Hematopoietic multipotent progenitor cell treated with erythropoietin and hydrocortisone succinate and interleukin-3 and kit ligand, for 4 days (in vitro differentiated cells): ENCODE measurements around the gene AQP1.

Experiments used
- DNase-seq: peaks from one replicate; pipeline ENCODE4 v3.0.0-alpha.2; 2015

AQP1 gene

DNA sequence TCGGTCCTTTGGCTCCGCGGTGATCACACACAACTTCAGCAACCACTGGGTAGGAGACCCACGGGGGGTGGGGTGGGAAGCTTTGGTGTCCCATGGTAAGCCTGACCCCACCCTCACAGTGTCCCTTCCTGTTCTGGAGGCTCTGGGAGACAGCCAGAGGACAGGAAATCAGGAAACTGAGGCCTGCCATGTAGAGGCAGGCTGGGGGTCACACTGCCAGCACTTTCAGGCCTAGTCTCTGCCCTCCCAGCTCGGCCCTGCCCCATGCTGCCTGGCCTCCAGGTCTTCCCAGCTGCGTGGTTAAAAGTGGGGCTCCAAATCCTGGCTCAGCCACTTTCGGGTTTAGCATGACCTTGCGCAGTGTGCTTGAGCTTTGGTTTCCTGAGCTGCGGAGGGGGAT is 10.9 kb downstream of the AQP1 start:
- no peak for DNase-seq

DNA sequence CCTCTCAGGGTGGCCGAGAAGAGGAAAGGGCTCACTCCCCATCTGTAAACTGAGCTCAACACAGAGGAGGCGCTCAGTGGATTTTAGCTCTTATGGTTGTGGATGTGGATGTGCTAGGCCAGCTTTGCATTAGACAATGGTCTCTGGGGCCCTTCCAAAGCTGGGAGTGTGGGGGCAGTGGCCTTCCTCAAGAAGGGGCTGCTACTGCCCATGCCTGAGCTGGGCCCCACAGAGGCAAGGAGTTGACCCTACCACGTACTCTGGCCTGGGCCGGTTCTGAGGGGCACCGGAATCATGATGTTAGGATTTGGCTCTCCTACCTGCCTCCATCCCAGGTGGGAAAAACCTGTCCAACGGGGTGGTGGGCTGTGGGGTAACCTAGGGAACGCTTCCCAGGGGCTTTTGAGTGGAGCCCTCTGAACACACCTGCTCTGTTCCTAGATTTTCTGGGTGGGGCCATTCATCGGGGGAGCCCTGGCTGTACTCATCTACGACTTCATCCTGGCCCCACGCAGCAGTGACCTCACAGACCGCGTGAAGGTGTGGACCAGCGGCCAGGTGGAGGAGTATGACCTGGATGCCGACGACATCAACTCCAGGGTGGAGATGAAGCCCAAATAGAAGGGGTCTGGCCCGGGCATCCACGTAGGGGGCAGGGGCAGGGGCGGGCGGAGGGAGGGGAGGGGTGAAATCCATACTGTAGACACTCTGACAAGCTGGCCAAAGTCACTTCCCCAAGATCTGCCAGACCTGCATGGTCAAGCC is 11.5 kb downstream of the AQP1 start:
- DNase-seq, result no peak

DNA sequence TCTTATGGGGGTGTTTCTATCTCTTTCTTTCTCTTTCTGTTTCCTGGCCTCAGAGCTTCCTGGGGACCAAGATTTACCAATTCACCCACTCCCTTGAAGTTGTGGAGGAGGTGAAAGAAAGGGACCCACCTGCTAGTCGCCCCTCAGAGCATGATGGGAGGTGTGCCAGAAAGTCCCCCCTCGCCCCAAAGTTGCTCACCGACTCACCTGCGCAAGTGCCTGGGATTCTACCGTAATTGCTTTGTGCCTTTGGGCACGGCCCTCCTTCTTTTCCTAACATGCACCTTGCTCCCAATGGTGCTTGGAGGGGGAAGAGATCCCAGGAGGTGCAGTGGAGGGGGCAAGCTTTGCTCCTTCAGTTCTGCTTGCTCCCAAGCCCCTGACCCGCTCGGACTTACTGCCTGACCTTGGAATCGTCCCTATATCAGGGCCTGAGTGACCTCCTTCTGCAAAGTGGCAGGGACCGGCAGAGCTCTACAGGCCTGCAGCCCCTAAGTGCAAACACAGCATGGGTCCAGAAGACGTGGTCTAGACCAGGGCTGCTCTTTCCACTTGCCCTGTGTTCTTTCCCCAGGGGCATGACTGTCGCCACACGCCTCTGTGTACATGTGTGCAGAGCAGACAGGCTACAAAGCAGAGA is 12.2 kb downstream of the AQP1 start:
- DNase-seq, result no peak

DNA sequence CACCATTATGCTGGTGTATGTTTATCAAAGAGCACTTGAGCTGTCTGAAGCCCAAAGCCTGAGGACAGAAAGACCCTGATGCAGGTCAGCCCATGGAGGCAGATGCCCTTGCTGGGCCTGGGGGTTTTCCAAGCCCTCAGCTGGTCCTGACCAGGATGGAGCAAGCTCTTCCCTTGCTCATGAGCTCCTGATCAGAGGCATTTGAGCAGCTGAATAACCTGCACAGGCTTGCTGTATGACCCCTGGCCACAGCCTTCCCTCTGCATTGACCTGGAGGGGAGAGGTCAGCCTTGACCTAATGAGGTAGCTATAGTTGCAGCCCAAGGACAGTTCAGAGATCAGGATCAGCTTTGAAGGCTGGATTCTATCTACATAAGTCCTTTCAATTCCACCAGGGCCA is 13.0 kb downstream of the AQP1 start:
- DNase-seq, result no peak

DNA sequence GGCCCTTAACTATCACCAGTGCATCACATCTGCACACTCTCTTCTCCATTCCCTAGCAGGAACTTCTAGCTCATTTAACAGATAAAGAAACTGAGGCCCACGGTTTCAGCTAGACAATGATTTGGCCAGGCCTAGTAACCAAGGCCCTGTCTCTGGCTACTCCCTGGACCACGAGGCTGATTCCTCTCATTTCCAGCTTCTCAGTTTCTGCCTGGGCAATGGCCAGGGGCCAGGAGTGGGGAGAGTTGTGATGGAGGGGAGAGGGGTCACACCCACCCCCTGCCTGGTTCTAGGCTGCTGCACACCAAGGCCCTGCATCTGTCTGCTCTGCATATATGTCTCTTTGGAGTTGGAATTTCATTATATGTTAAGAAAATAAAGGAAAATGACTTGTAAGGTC is 13.5 kb downstream of the AQP1 start:
- DNase-seq, result no peak

DNA sequence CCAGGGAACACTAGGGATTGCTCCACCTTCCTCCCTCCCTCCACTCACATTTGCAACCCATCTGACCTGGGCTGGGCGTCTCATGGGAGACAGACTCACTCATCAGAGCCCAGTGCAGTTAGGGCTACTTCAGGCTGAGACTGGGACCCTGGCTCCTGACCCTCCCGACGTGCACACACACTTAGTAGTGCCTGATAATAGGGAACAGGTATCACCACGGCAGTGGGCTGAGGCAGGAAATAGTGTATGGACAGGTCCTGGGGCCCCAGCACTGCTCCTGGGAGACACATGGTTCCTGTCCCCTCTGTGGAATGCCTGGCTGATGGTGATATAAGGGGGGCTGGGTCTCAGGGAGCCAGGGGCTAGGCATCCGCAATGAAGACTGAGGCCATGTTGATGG is 14.3 kb downstream of the AQP1 start:
- no peak for DNase-seq

DNA sequence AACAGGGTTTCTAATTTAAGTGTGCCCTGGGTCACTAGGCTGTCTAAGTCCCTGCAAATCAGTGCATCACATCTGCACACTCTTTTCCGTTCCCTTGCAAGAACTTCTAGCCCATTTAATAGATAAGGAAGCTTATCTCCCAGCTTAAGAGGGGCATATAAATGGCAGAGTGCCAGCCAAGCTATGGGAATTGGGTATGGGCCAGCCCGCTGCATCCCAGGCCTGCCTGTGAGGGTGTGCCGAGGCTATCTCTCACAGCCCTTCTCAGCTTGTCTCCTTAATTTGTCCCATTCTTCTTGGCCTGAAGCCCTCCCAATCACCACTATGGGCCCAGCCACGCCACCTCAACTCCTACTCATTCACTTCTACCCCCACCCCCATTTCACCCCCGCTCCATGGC is 14.7 kb downstream of the AQP1 start:
- DNase-seq, result peak; percentile 87

DNA sequence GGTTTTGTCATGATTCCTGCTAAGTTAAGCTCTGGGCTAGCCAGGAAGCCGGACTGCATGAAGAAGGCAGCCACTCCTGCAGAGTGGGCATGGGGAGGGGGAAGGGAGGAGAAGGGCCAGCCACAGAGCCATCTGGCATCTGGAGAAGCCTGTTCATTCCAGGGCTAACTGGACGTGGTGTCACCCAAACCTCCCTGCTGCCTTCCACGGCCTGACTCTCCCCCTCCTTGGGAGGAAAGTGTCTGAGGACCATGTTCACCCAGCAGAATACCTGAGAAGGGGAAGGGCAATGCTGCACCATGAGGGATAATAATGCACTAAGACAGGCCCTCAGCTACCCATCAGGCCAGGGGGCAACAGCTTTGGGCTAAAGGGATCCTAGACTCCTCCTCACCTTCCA is 15.4 kb downstream of the AQP1 start:
- no peak for DNase-seq

DNA sequence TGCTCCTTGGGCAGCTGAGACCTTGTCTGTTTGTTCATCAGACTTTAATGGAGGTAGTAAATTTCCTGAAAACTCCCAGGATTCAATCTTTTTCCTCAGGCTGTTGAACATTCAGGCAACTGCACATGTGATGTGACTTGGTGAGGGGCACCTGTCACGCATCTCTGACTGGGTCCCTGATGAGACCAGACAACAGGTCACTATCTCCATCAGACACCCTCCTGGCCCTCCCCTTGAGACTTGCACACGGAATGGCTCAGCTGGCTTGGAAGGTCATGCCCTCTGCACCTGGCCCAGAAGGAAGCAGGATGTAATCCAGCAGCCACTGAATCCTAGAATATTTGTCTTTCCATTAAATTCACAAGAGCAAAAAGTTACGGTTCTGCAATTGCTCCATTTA is 15.9 kb downstream of the AQP1 start:
- no peak for DNase-seq

DNA sequence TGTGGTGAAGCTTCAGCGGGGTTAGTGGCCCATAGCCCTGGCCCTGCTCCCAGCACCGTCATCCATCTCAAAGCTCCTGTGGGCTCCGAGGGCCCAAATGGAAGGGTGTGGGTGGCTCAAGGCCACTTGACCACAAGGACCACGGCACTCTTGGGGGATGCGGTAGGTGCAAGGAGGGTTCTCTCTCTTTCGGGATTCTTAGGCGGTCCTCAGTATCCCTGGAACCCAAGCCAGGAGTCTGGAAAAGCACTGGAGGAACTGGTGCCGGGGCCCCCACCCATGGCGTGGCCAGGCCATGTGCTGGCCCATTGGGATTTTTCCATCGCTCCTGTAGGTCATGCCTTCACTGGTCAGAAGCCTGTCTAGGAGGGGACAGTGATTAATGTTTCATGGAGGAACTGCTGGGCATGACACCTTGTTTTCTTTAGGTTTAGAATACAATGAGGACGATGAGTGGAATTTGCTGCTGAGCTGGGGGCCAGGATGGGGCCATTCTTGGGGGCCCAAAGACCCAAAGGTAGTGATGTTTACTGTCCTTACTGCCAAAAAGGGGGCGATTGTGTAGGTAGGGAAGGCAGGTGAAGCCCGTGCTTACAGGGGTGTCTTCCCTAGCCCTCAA is 16.7 kb downstream of the AQP1 start:
- no peak for DNase-seq

DNA sequence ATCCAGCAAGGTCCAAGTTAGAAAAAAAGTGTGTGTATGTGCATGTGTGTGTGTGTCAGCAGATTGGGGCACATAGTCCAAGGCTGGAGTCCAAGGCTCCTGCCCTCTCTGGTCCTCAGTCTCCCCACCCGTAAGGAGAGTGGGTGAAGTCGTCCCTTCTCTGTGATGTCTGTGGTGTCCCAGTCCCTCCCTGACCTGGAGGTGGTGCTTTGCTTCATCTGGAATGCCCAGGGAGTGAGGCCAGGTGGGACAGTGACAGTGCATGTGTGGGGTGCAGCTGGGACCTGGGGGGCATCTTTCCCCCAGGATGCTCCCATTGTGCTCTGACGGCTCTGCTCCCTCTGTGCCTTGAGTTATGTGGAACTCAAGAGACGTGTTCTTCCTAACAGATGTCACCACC is 18.0 kb downstream of the AQP1 start:
- DNase-seq, result no peak

DNA sequence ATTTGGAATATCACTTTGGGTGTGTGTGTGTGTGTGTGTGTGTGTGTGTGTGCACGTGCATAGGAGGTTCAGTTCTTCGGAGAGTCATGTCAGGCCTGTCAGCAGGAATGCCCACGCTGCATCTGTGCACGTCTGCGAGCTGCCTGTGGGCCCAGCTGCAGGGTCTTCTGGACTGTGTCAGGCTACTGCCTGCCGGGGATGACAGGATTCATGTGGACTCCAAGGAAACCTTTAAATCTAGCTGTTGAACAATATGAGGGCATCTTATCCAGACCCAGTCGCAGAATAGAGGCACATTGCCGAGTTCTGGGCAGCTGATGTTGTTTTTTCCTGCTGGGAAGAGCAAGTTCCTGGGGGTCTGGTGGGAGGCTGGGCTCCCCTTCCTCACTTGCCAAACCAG is 19.0 kb downstream of the AQP1 start:
- no peak for DNase-seq

DNA sequence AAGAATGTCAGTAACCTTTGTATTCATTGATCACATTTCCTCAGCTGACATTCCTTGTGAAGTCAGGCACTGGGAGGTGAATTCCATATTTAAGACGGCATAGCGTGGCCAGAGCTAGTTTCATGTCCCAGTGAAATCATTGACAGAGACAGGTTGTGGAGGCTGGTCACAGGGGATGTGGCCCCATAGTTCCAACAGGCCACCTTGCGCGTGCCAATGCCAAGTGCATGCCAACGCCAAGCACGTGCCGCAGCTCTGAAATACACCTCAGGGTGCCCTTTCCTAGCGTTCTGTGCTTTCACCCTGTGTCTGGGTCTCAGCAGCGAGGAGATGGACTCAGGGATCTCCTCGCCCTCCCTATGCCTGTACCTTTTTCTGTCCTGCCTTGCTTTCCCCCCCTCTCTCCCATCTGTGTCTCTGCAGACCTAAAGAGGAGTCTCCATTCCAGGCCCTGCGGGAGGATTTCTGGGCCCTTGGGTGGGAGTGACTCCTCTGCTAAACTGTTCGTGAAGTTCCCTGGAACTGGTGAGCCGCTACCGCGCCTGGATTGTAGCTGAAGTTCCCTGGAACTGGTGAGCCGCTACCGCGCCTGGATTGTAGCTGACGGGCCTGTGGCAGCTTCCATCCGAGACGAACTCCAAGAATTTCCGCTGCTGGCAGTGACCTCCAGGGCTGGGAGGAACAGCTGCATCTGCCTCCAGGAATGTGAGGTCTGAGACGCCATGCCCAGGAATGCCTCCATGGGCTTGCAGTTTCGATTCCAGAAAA is 19.7 kb downstream of the AQP1 start:
- no peak for DNase-seq

DNA sequence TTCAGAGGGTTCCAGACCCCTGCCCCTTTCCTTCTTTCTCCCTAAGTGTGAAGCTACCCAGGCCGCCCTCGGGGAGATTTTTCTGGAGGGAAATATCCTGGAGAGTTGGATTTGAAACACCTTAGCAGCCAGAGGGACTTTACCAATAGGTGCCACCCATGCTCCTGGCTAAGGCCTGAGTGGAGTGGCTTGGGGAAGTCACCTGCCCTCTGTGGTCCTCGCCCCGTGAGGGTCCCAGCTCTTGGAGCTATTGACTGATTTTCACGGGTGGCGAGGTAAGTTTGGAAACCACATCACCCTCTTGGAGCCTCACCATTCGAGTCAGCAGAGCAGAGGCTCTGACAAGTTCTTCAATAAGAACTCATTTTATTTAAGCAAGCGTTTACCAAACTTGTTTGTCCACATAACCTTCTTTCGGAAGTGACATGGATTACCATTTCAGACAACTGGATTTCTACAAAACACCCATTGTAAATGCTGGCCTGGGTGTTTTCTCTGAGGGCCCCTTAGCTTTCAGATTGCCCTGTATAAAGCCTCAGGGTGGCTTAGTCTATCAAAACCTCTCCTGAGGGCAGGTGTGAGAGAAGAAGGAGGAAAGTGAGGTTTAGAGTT is 20.4 kb downstream of the AQP1 start:
- DNase-seq, result no peak

DNA sequence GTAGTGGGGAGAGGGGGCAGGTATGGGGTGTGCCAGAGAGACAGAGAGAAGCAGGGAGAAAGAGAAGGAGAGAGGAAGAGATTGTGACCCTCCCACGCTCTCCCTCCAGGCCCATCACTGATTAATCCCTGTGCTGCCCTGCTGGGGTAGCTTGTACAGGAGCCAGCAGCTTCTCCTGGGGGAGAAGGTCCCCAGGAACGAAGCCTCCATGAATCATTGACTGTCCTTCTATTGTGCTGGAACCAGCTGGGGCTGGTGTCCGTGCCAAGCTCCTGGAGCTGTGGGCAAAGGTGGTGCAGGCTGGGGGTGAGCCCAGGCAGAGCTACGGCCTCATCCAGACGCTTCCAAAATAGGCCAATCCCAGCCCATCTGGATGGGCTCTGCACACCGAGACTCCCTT is 20.9 kb downstream of the AQP1 start:
- DNase-seq, result no peak

DNA sequence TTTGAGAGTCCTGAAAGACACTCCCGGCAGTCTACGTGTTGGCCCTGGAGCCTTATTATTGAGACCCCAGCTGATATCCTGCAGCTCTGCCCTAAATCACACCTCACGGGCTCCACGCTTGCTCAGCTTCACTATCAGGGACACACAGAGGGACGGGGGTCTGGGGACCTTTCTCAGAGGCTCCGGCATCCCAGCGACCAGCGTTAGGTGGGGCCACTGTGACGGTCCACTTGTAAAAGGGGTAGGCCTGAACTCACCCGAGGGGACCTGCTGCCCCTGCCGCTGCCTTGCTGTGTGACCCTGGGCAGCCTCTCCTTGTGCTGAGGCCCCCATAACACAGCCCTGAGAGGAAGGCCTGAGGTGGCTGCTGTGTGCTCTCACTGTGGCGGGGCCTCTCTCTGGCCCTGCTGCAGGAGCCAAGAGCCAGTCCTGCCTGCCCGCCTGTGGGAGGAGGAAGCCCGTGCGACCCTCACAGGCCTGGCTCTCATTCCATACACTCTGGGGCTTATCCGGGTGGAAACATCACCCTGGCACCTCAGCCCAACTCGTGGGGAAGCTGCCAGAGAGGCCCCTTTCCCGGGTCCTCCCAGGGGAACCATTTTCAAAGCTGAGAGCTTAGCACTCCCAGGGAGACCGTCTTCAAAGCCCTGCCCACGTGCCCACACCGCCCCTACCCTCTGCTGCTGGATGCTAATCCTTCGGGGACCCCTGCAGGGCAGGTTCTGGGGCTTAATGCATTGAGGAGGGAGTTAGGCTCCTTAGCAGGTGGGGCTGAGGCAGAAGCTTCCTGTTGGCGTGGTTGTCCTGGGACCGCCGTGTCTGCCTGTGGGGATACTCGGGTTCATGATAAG is 21.7 kb downstream of the AQP1 start:
- DNase-seq, result no peak

DNA sequence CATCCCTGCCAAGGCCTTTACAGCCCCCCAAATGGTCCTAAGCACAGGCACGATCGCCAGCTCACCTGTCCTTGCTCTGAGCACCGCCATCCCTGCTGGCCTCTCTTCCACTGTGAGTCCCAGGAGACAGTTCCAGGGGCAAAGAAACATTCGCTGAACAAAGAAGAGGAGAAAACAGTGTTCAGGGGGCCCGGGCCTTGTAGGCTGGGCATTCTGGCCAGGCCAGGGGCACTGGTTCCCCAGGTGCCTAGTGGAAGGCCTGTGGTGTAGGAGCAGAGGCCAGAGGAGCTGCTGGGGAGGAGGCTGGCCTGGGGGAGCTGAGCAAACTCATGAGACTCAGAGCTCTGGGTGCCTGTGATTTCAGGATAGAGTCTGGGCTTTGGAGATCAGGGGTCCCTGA is 22.6 kb downstream of the AQP1 start:
- no peak for DNase-seq

DNA sequence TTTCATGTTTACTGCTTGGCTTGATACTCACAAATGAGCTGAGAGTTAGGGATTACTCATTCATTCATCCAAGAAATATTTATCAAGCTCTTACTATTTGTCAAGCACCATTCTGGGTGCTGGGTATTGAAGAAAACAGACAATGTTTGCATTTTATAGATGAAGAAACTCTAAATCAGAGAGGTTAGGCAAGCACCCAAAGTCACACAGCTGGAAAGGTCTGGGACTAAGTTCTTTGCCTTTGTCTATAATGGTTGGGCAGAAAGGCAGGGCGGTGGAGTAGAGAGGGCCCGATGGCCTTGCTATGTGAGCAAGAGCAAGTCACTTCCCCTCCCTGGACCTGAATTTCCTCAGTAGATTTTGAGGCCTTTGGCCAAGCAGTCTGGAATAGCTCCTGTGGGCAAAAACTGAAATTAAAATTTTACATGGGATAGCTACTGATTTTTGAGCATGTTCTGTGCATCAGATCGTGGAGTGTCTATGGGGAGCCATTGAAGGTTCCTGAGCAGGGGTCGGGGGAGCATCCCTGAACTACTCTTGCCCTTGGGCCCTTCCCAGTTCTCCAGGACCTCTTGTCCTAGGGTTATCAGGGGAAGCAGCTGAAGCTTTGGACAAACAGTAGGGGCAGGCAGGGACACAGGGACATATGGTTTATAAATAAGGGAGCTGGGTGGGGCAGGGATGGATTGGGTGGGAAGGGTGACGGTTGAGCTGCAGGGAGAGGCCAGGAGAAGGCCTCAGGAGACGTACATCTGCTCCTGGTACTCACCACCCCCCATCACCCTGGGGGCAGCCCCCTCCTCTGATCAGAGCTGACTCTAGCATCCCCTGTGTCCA is 23.3 kb downstream of the AQP1 start:
- no peak for DNase-seq

DNA sequence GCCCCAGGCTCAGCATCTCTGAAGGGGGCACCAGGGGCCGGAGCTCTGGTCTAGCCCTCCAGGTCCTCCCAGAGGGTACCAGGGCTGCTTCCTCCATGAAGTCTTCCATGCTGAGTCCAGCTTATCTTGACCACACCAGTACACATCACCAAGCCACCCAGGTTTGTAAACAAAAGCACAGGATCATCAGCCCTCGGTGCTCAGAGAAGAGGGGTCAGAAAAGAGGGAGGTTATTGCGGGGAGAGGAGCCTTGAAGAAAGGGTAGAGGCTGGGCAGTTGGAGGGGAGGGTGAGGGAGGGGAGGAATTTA is 23.9 kb downstream of the AQP1 start:
- no peak for DNase-seq

DNA sequence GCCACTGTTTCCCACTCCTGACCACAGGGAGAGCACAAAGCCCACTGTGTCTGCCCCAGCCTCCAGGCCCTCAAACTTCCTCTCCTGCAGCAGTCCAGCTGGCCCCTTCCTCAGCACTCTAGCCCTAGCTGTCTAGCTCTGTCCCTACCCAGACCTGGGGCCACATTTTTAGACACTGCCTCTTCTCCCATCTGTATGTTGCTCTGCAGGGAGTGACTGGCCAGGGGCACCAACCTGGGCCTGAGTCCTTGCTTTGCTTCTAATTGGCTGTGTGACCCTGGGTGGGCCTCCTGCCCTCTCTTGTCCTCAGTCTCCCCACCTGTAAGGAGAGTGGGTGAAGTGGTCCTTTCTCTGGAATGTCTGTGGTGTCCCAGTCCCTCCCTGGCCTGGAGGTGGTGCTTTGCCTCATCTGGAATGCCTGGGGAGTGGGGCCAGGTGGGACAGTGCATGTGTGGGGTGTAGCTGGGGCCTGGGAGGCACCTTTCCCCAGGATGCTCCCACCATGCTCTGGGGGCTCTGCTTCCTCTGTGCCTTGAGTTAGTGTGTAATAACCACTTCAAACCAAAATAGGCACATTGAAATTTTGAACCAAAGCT is 25.1 kb downstream of the AQP1 start:
- no peak for DNase-seq

DNA sequence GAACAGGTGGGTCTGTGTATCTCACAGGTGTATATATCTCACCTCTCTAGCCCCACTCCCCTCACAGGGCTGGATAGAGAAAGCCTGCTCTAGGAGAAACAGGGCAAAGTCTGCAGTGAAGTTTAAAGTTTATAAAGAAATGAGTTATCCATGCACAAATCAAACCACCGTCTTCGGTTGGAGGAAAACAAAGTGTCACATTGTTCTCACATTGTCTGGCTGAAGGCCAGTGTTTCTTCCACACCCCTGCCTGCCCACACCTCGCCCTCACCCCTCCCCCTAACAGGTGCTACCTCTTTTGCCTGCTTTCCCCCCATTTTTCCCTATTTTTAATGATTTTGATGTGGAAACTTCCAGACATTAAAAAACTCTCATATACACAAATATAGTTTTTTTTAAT is 25.8 kb downstream of the AQP1 start:
- DNase-seq, result no peak
